LNCaP clone FGC (cell line): Measurements from ENCODE around the gene GDAP2.

Experiments used
- DNase-seq: peaks from one replicate; pipeline ENCODE4 v3.0.0-alpha.2; 2011; ENCODE audit warnings: low read depth
- H3K4me3 ChIP-seq: 2 replicates; pipeline ENCODE4 v1.5.1; 2011; ENCODE audit warnings: mild to moderate bottlenecking, low read depth, low read length, control low read depth
- TF ChIP-seq, protein P1 (sequence below): IDR thresholded peaks from 2 replicates; pipeline ENCODE4 v1.5.1; 2012; ENCODE audit warnings: mild to moderate bottlenecking; ENCODE audit not compliant: control insufficient read depth, insufficient read depth; ENCODE audit errors: extremely low read depth

Gene GDAP2, protein sequence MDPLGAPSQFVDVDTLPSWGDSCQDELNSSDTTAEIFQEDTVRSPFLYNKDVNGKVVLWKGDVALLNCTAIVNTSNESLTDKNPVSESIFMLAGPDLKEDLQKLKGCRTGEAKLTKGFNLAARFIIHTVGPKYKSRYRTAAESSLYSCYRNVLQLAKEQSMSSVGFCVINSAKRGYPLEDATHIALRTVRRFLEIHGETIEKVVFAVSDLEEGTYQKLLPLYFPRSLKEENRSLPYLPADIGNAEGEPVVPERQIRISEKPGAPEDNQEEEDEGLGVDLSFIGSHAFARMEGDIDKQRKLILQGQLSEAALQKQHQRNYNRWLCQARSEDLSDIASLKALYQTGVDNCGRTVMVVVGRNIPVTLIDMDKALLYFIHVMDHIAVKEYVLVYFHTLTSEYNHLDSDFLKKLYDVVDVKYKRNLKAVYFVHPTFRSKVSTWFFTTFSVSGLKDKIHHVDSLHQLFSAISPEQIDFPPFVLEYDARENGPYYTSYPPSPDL

DNA sequence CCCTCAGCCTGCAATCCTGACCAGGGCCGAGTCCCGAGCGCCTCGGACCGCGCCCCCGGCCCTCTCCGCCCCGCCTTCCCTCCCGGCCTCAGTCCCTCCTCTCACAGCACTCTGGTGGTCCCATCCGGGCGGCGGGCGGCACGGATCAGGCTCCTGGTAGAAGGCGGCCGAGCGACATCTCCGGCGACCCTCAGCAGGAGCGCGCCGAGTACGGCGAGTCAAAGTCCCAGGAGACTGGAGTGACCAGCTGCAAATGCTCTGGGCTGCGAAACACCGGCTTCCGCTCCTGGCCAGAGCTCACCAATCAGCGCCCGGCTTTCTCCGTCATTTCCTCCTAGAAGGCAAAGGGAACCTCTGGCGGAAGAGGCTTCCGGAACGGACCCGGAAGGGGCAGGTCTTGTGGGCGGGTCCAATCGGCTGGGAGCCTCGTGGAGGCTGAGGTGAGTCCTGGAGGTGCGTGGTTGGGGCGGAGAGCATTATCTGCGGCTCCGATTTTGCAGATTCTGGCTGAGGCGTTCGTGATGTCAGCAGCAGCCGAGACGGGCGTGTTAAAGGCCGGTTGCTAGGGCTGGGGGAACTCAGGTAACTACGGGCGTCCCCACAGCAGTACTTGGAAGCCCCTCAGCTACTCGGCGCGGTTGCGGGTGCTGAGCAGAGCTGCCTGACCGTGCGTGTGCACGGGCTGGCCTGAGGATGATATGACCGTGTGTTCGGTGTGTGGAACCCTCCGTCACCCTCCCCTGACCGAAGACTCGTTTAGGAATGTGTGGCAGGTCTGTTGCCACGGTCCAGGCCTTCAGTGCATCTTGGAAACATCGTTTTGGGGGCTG, at the start of gene GDAP2, which contains the start of gene WDR3:
Gene GDAP2 (minus strand): TSS at position 279 of the 830 bp plus-strand sequence. CDS start 9,264 bp downstream, outside the sequence.
Gene WDR3 (plus strand): TSS at position 397 of the 830 bp plus-strand sequence. CDS start 3,581 bp downstream, outside the sequence.
- peak; percentile 96 for DNase-seq
- peak within 1 kb of the TSS; percentile 99 for H3K4me3 ChIP-seq
- TF ChIP-seq, protein P1, sequence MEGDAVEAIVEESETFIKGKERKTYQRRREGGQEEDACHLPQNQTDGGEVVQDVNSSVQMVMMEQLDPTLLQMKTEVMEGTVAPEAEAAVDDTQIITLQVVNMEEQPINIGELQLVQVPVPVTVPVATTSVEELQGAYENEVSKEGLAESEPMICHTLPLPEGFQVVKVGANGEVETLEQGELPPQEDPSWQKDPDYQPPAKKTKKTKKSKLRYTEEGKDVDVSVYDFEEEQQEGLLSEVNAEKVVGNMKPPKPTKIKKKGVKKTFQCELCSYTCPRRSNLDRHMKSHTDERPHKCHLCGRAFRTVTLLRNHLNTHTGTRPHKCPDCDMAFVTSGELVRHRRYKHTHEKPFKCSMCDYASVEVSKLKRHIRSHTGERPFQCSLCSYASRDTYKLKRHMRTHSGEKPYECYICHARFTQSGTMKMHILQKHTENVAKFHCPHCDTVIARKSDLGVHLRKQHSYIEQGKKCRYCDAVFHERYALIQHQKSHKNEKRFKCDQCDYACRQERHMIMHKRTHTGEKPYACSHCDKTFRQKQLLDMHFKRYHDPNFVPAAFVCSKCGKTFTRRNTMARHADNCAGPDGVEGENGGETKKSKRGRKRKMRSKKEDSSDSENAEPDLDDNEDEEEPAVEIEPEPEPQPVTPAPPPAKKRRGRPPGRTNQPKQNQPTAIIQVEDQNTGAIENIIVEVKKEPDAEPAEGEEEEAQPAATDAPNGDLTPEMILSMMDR, result no peak

DNA sequence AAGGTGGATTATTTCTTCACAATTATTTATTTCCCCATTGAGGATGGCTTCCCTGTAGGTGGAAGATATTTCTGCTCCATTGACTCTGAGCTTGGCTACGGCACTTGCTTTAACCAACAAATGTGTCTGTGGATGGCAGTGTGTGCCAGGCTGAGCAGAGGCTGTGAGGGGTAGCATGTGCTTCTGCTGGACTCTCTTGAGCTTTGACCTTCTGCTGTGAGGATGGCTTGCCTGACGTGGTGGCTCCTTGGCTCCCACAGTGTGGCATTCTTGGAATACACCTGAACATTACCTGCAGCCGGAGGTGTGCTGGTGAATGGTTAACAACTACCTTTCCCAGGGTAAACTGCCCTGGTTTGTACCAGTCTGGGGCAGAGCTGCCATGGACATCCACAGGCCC, 47.0 kb upstream of the GDAP2 start:
- H3K4me3 ChIP-seq, result no peak overlapping the region
- DNase-seq, result no peak
- TF ChIP-seq, protein P1, result no peak

DNA sequence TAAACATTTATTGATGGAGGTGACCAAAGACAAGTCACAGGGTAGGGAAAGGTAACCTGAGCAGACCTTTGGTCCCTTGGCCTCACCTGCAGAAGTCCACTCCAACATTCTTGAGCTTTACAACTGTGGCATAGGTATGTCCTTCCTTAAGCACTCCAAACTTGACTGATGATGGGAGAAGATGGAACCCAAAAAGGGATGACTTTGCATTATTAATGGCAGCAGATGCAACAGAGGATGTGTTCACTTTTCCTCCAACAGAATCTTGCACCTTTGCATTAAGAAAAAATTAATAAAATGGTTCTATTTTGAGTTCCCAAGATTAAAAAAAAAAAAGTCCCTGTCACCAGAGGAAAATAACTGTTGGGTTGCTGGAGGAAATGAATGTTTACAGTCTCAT, 42.4 kb upstream of the GDAP2 start:
- no peak overlapping the region for H3K4me3 ChIP-seq
- TF ChIP-seq, protein P1, result no peak
- no peak for DNase-seq

DNA sequence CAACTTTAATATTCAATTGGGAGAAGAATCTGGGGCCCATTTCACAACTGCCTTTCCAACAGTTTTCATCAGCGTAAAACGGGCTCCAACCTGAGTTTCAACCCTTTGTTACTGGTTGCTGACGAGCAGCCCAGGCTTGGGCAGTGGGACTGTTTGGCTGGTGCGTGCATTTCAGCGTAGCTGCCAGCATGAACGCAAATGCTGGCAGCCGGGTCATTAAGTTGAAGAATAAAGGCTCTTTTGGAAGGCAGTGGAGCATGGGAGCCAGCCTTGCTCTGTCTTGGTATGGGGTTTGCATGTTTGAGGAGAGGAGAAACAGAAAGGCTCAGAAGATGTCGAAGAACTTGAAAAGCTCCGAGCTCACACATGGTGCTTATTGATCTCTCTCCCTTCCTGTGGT, 40.8 kb upstream of the GDAP2 start:
- no peak for DNase-seq
- TF ChIP-seq, protein P1, result no peak
- no peak overlapping the region for H3K4me3 ChIP-seq

DNA sequence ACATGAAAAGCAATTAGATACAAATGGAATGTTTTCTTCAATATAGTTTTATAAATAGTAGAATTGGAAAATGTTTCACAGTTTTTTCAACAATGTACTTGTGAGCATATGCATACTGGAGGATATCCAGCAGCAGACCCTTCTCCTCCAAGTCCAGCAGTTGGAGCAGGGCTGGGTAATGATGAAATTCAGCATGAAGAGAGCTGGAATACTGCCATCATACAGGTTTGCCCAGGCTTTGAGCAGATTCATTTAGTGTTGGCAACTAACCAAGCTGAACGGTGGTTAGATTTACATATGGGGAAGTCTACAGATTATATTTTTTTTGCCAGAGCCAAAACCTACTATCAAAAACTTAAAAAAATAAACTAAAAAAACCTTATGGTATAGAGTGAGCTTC, 38.5 kb upstream of the GDAP2 start:
- DNase-seq, result peak; percentile 51
- TF ChIP-seq, protein P1, result no peak
- no peak overlapping the region for H3K4me3 ChIP-seq

DNA sequence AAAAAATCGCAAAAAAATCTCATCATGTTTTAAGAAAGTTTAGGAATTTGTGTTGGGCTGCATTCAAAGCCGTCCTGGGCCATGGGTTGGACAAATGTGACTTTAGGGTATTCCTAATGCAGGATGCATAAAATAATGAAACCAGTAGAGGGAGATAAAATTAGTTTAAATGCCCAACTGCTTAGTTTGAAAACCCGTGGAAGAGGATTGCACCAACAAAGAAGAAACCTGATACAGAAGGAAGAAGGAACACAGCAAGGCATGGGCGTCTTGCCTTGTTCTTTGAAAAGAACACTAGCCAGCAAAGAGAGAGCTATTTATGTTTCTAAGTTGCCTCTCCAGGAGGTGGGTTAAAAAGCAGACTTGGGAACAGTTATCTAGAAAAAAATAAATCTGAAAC, 38.1 kb upstream of the GDAP2 start:
- TF ChIP-seq, protein P1, result peak; percentile 18; the same call in 1 of the 2 replicates
- DNase-seq, result peak; percentile 40
- H3K4me3 ChIP-seq, result no peak overlapping the region
